K562 (cell line): ENCODE measurements around the gene ILKAP. TPM values are rescaled to one million over a fixed set of nuclear protein-coding genes. Genes with fewer than 3 reads are reported as not detected.

Source experiments
- CGGBP1 ChIP-seq: fragments of 250-450 bp; sonication (Bioruptor Pico); IDR thresholded peaks from 2 replicates; pipeline ENCODE4 v1.9.0; 2021; ENCODE audit warnings: mild to moderate bottlenecking
- CHCHD3 ChIP-seq: fragments of 250-450 bp; sonication (Bioruptor Pico); IDR thresholded peaks from 2 replicates; pipeline ENCODE4 v2.1.2; 2022; ENCODE audit warnings: mild to moderate bottlenecking
- CHD7 ChIP-seq: fragments of 200-600 bp; sonication (generic); IDR thresholded peaks from one replicate; pipeline ENCODE4 v1.6.1; 2012; ENCODE audit warnings: mild to moderate bottlenecking, low read depth, low read length, inconsistent platforms
- HMG20A ChIP-seq: fragments of 450-650 bp; formaldehyde crosslinking; conservative IDR thresholded peaks from 2 replicates; pipeline ENCODE4 v1.4.0; 2020; ENCODE audit warnings: mild to moderate bottlenecking, mixed read lengths
- KAT2B ChIP-seq: IDR thresholded peaks from one replicate; pipeline ENCODE4 v1.6.1; 2012; ENCODE audit warnings: low read depth, mild to moderate bottlenecking, control low read depth, inconsistent platforms, low read length, moderate library complexity
- MAFF ChIP-seq: IDR thresholded peaks from 2 replicates; pipeline ENCODE4 v1.6.1; 2012; ENCODE audit warnings: low read length, improper control_type of control experiment
- PCBP2 ChIP-seq: fragments of 200-400 bp; formaldehyde crosslinking; IDR thresholded peaks from 2 replicates; pipeline ENCODE4 v1.6.1; 2018; ENCODE audit warnings: low read length, low read depth, mild to moderate bottlenecking, moderate library complexity; ENCODE audit not compliant: poor library complexity, severe bottlenecking
- SMARCB1 ChIP-seq: IDR thresholded peaks from 2 replicates; pipeline ENCODE4 v1.6.1; 2011; ENCODE audit warnings: improper control_type of control experiment, low read depth; ENCODE audit not compliant: insufficient read length
- SRSF7 ChIP-seq: fragments of 200-400 bp; formaldehyde crosslinking; optimal IDR thresholded peaks from 2 replicates; pipeline ENCODE3; 2017; ENCODE audit warnings: mild to moderate bottlenecking, low read depth, low read length
- THAP7 ChIP-seq: fragments of 250-450 bp; sonication (Bioruptor Pico); IDR thresholded peaks from 2 replicates; pipeline ENCODE4 v1.5.0; 2021
- ZBED1 ChIP-seq: IDR thresholded peaks from 2 replicates; pipeline ENCODE4 v1.6.1; 2014
- ZNF431 ChIP-seq: sonication (generic); formaldehyde crosslinking; IDR thresholded peaks from 2 replicates; pipeline ENCODE4 v1.8.0; 2022; ENCODE audit warnings: mild to moderate bottlenecking, missing genetic modification reagents
- polyA plus RNA-seq, 8 experiments: library from polyadenylated mRNA; depleted of rRNA in 4 of 8; stranded (reverse) in 5 of 8; unstranded in 3 of 8; fragments of >200 nt; fragmentation: Nextera tagmentation in 2 of 8; fragmentation: Illumina TruSeq in 1 of 8; extraction: Ambion mirVana in 2 of 8; extraction: Trizol in 1 of 8; gene quantifications; 2 replicates each; pipeline versions ENCODE4 v1.2.1 to v1.2.3, GENCODE V29; 2011 to 2014; ENCODE audit warnings: inconsistent platforms in 1 of 8, missing spikeins in 1 of 8
- total RNA-seq, 7 experiments: library from RNA; depleted of rRNA in 6 of 7; stranded (reverse); fragments of >200 nt in 6 of 7; fragmentation: Illumina TruSeq in 2 of 7; extraction: Trizol in 2 of 7; gene quantifications; 2 replicates each; pipeline versions ENCODE4 v1.2.1 to v1.2.3, GENCODE V29; 2011 to 2021; ENCODE audit warnings: low replicate concordance in 1 of 7

Gene ILKAP
- total and polyA plus RNA-seq, 9 of the 15 experiments (the other 6 are each of a cell fraction or from before 2014, with no cell fraction given) = 3.1 to 43.9 (median 20.7) TPM

- TF ChIP-seq CHD7 (no peak), ZBED1 (no peak), CHCHD3 (CRISPR knock-in tag) (no peak), THAP7 (CRISPR knock-in tag) (no peak), MAFF (no peak), PCBP2 (no peak), HMG20A (CRISPR knock-in tag) (no peak), ZNF431 (peak; percentile 92), SMARCB1 (no peak), CGGBP1 (CRISPR knock-in tag) (no peak), KAT2B (no peak), SRSF7 (no peak)
Observed at GRCh38 chr2:238238766-238239542, 35.5 kb upstream of the ILKAP start (continued).
